Left lobe of liver (tissue), 2 donors: Measurements from ENCODE around the gene MACROD2. TPM values are rescaled to one million over a fixed set of nuclear protein-coding genes. Genes with fewer than 3 reads are reported as not detected.

Source experiments
- ATAC-seq: fragments of 200-7000 bp; cut with Tn5 transposase; one replicate; pipeline ENCODE4 v1.9.1; 2020; ENCODE audit warnings: mild to moderate bottlenecking, moderate library complexity
- DNase-seq: peaks from one replicate; pipeline ENCODE4 v3.0.0-alpha.2; 2020; ENCODE audit warnings: low spot score
- total RNA-seq: library from RNA; stranded (reverse); gene quantifications from one replicate; pipeline ENCODE4 v1.2.1, GENCODE V29; 2021
- donor health status: DM: no; HTN: no; CAD: no; lungs with moderate emphysema.
- donor health status: DM: no; HTN: yes; CAD: no.

MACROD2 gene
- total RNA-seq, 1 donor from 2014 or later: 3.7 TPM

- no peak for ATAC-seq
- DNase-seq: no peak
Measured at GRCh38 chr20:14385176-14385740, 389.9 kb downstream of the MACROD2 start.

- no peak for DNase-seq
- ATAC-seq: no peak
Measured at GRCh38 chr20:14386726-14387125, 391.4 kb downstream of the MACROD2 start.

GRCh38 chr20:14401479-14402138 lies 406.3 kb downstream of the MACROD2 start:
- ATAC-seq (no peak), DNase-seq (no peak)

GRCh38 chr20:14404515-14404914 lies 409.2 kb downstream of the MACROD2 start:
- no peak for ATAC-seq
- no peak for DNase-seq

- ATAC-seq (no peak), DNase-seq (no peak)
Measured at GRCh38 chr20:14406495-14406894, 411.2 kb downstream of the MACROD2 start.

- no peak for DNase-seq
- ATAC-seq: no peak
Measured at GRCh38 chr20:14407336-14407735, 412.0 kb downstream of the MACROD2 start.

GRCh38 chr20:14410869-14411555 lies 415.7 kb downstream of the MACROD2 start:
- DNase-seq (peak; percentile 86), ATAC-seq (peak; percentile 82)

- DNase-seq: no peak
- ATAC-seq: no peak
Measured at GRCh38 chr20:14412065-14412681, 416.9 kb downstream of the MACROD2 start.

GRCh38 chr20:14413835-14414234 lies 418.5 kb downstream of the MACROD2 start:
- ATAC-seq: no peak
- no peak for DNase-seq

- no peak for ATAC-seq
- DNase-seq: no peak
Measured at GRCh38 chr20:14414560-14414959, 419.2 kb downstream of the MACROD2 start.

GRCh38 chr20:14415467-14415866 lies 420.2 kb downstream of the MACROD2 start:
- no peak for DNase-seq

GRCh38 chr20:14418376-14418775 lies 423.1 kb downstream of the MACROD2 start:
- ATAC-seq: no peak
- no peak for DNase-seq

More at GRCh38 chr20:14415467-14415866, 420.2 kb downstream of the MACROD2 start:
- ATAC-seq: peak; percentile 48

GRCh38 chr20:14422892-14423291 lies 427.6 kb downstream of the MACROD2 start:
- ATAC-seq: no peak
- no peak for DNase-seq

GRCh38 chr20:14431568-14431967 lies 436.3 kb downstream of the MACROD2 start:
- no peak for DNase-seq
- ATAC-seq: no peak

GRCh38 chr20:14432085-14432484 lies 436.8 kb downstream of the MACROD2 start:
- no peak for DNase-seq
- no peak for ATAC-seq

- peak; percentile 58 for ATAC-seq
- DNase-seq: no peak
Measured at GRCh38 chr20:14432597-14432996, 437.3 kb downstream of the MACROD2 start.

GRCh38 chr20:14434384-14435136 lies 439.2 kb downstream of the MACROD2 start:
- ATAC-seq (no peak), DNase-seq (no peak)

GRCh38 chr20:14441201-14441600 lies 445.9 kb downstream of the MACROD2 start:
- no peak for ATAC-seq
- no peak for DNase-seq

- DNase-seq: no peak
- ATAC-seq: no peak
Measured at GRCh38 chr20:14444106-14444505, 448.8 kb downstream of the MACROD2 start.

GRCh38 chr20:14445310-14445709 lies 450.0 kb downstream of the MACROD2 start:
- no peak for DNase-seq
- ATAC-seq: no peak

GRCh38 chr20:14445902-14446301 lies 450.6 kb downstream of the MACROD2 start:
- DNase-seq: no peak
- ATAC-seq: no peak
